Tongue (tissue), 2 donors: ENCODE results near the gene SLCO2A1. TPM values are rescaled to one million over a fixed set of nuclear protein-coding genes. Genes with fewer than 3 reads are reported as not detected.

Source experiments
- DNase-seq: peaks from one replicate; pipeline ENCODE4 v3.0.0-alpha.2; 2015
- total RNA-seq: library from RNA; depleted of rRNA; stranded (reverse); fragments of >200 nt; gene quantifications from one replicate; pipeline ENCODE4 v1.2.3, GENCODE V29; 2014

Gene SLCO2A1
- total RNA-seq, 1 donor from 2014 or later, result 1.5 TPM

DNA sequence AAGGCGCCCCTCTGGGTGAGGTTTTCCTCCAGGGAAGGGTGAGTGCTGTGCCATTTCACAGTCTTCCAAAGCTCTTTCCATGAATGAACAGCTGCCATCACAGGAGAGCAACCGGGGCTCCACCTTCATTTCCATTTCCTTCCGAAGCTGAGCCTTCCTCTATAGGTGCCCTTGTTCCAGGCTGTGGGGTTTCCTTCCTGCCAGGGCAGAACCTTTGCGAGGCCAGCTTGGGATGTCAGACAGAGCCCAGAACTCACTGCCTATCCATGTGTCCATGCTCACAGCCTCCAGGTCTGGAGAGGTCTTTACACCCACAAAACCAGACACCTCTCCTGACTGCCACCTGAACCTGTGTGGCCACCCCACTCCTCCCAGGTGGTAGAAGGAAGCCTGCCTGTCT lies 49.2 kb downstream of the SLCO2A1 start:
- DNase-seq, result no peak

DNA sequence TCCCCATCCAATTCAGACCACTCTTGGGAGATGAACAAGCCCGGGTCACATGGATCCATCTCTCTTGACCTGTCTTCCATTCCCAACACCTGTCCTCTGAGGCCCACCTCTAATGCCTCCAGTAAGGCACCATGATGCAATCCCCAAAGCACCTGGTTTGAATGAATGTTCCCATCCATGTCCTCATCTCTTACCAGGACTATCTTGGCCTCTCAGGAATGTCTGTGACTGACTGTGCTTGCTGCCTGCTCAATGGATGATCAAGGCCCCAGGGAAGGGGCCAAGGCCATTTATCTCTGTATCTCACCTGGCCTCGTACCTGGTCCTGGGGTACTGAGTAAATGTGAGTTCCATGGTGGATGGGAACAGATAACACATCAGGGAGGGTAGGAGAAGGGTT lies 49.7 kb downstream of the SLCO2A1 start:
- DNase-seq, result no peak

- DNase-seq, result no peak
These were observed 50.2 kb downstream of the SLCO2A1 start for GRCh38 chr3:133979553-133979952.

GRCh38 chr3:133977568-133977967 lies 52.2 kb downstream of the SLCO2A1 start:
- no peak for DNase-seq

DNA sequence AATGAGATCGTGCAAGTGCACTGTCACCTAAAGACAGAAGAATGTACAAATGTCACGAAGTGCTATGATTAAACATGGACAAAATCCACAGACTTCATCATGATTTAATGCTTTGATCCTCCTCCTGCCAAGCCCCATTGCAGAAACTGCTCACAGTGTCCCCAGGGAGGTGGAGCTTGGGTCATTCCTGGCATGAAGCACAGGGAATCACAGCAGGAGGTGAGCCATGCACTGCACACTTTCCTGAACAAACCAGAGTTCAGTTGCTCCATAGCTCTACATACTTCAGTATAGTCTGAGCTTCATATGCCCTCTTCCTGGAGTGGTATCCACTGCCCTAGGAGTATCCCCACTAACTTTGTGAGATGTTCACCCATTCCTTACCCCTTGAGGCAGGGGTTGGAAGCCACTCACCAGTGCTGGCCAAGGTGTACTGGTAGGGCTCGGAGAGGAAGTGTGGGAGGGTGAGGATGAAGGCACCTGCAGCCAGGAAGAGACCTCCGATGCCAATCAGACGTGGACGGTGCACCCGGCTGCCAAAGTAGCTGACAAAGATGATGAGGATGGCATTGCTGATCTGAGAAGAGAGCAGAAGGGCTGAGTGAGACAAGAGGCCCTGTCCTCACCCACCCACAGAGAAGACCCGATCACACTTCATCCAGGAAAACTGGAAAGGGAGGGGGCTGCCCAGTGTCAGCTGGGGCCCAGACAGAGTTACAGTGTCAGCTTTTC lies 56.3 kb downstream of the SLCO2A1 start:
- no peak for DNase-seq

GRCh38 chr3:133972156-133972555 lies 57.6 kb downstream of the SLCO2A1 start:
- no peak for DNase-seq

GRCh38 chr3:133970916-133971315 lies 58.8 kb downstream of the SLCO2A1 start:
- no peak for DNase-seq

DNA sequence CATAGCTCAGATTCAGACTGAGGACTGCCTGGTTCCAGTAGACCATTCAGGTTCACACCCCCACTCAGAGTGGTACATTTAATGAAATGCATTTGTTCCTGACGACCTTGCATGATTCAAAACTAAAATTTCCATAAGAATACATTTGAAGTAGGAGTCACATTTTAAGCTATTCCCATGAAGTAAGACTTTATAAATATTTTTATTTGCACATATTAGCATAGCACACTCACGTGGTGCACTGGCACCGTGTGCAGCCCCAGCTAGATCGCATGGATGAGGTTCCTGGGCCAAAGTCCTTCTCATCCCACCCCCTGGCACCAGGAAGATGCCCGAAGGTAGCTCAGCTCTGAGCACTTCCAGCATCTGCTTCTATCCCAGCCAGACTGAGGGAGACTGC lies 59.4 kb downstream of the SLCO2A1 start:
- no peak for DNase-seq

GRCh38 chr3:133967992-133968892 lies 61.5 kb downstream of the SLCO2A1 start:
- DNase-seq, result no peak

DNA sequence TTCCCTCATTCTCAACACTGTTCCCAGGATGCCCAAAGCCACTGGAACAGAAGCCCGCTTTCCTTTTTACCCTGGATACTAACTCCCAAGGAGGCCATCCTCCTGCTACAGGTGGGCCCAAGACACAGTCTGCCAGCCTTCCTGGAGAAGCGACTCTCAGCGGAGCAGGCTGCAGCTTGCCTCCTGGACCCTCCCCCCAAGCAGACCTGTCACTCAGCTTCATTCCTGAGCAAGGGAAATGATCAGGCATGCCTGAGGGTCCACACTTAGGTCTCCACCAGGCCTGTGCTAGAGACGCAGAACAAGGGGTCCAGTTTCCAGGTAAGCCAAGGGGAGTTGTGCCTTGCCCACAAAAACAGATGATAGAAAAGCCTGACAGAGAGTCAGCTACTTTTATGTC lies 62.8 kb downstream of the SLCO2A1 start:
- no peak for DNase-seq

DNA sequence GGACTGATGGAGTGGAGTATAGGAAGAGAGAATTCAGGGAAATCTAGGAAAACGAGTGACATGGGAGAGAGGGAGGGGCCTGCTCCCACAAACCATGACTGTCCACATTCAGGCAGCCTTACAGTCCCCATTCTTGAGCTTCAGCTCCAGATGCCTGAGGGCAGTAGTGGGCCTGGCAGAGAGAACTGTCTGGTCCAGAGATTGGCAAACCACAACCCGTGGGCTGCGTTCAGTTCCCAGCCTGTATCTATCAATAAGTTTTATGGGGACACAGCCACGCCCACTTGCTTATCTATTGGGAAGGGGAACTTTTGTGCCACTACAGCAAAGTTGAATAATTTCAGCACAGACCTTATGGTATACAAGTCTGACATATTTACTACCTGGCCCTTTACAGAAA lies 63.8 kb downstream of the SLCO2A1 start:
- DNase-seq, result no peak

- DNase-seq, result no peak
These were observed 64.6 kb downstream of the SLCO2A1 start for GRCh38 chr3:133965013-133965570.

DNA sequence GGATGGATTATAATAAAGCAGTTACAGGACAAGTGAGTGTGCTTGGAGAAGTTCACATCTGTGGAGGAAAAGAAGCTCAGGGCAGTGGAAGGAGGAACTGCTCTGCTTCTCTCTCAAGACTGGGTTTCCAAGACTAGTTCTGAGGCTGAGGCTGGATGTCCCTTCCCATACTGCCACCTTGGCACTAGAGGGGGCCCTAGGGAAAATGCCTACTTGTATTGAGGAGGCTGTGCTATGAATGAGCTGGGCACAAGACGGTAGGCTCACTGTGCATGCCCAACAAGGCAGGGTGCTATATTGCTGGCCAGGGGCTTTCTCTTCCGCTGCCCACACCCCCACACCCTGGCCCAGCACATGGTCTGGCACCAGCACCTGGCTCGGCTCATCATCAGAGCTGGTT lies 65.2 kb downstream of the SLCO2A1 start:
- DNase-seq, result no peak

- no peak for DNase-seq
These were observed 65.9 kb downstream of the SLCO2A1 start for GRCh38 chr3:133963657-133964396.

DNA sequence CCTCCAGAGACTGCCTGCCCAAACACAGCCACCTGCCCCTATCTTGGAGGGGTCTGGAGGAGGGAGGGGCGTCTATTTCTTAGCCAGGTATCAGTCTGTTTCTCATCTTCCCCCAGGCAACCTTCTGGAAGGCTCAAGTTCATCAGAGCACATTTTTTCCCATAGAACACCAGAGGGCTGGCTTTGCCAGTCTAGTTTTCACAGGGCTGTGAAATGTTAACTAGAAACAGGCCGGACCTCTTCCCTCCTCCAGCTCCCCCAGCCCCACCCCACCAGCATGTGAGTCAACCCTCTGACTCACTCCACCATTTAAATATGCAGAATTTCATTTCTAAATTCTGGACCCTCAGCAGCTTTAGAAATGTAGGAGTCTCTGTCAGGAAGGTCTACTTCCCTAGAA lies 66.9 kb downstream of the SLCO2A1 start:
- DNase-seq, result no peak

DNA sequence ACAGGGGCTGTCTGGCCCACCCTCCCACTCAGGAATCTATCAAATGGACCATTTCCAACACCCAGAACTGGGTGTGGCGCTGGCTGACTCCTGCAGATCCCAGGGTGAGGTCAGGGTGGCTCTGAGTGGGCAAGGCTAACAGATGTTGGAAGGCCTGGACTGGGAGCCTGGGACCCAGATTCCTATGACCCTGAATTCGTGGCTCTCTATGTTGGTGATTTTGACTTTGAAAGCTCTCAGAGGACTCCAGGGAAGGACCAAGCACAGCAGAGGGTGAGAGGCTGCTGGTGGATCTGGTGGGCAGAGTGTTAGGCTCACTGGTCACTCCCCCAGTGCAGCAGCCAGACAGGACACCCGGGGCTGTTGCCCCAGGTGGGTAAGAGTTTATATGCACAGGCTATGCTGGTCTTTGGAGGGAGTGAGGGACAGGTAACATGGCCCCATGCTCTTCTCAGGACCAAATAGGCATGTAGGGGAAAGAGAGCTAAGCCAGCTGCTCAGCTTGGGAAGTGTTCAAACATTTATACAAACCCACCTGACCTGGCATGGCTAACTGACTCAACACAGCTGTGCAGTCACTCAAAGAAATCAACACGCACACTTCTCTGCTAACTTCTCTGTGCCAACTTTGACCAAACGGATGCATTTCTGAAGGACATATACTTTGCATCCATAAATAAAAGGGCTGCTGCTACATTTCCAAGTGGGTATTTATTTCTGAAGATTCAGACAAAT lies 71.5 kb downstream of the SLCO2A1 start:
- DNase-seq, result peak; percentile 56

GRCh38 chr3:133956982-133957381 lies 72.7 kb downstream of the SLCO2A1 start:
- no peak for DNase-seq

- peak; percentile 38 for DNase-seq
These were observed 73.4 kb downstream of the SLCO2A1 start for GRCh38 chr3:133956353-133956752.

DNA sequence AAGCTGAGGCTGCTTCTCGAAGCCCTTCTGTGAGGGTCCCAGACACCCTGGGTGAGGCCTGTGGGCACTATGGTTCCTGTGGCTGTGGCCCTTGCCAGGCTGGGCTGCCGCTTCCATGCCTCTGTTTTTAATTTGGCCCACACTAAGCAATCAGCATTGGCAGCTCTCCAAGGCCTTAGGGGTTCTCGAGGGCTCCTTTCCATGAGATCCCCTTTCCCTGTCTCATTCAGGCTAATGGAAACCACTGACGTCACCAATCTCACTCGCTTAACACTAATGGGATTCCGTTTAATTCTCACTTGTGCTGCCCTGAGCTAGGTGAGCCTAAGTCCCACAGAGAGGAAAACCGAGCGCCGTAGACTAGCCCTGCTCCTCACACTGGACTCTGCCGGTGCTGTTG lies 73.8 kb downstream of the SLCO2A1 start:
- peak; percentile 43 for DNase-seq

DNA sequence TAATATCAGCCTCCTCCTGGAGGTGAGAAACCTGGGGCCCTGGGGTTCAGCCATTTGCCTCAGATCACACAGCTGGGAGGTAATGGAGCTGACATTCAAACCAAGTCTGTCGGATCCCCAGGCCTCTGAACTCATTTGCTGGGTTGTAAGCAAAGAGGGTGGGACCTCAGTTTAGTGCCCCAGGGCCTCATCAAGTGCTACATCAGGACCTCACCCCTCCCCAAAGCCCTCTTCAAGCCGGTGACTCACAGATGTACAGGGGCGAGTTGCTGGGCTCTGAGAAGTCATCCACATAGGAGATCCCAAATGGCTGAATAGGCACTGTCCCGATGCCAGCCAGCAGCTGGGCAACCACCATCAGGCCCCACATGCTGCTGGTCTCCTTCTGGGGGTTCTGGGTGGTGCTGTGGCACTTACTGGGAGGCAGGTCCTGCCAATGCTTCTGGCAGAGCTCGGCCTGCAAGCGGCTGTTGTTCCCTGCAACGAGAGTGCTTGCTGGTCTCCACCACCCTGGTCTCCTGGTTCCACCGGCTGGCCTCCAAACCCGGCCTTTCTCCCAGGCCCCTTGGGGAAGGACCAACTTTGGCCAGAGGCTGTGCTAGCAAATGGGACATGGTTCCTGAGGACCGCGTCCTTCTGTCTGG lies 74.9 kb downstream of the SLCO2A1 start:
- no peak for DNase-seq

- no peak for DNase-seq
These were observed 76.4 kb downstream of the SLCO2A1 start for GRCh38 chr3:133953297-133953696.
